ENCODE data around the gene ATXN3L. TPM values are rescaled to one million over a fixed set of nuclear protein-coding genes. Genes with fewer than 3 reads are reported as not detected.

Gene ATXN3L
- polyA plus RNA-seq: not detected

DNA sequence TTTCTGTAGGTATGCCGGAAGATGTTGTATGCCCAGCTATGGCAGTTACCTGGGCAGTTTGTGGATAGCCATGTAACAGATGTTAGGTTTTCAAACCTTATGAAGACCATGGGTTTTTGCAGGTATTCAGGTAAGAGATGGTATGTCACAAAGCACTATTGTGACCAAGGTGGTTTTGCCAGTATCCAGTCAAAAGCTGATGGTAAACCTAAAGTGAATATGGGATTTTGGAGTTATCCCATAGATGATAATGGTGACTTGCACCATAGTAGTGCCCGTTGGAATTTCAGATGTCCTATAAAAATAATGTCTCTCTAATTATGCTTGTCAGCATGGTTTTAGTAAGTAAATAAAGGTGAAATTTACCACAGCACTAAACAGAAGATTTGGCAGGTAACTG, at the start of gene ATXN3L:
ATXN3L (minus strand) TSS at position 101 of the 400 bp plus-strand sequence. CDS start 119 bp downstream, outside the sequence.
- 90 to 95% methylated on average over 2 of the region's 2 CpGs for WGBS, 2 donors
- Histone ChIP-seq H3K36me3 (ENCODE audit: control insufficient read depth in 2 of 2, insufficient read depth in 2 of 2, low read length in 1 of 2) (no peaks in the 10 kb centered on the region), H3K9me3 (ENCODE audit: control insufficient read depth in 2 of 2, insufficient read depth in 1 of 2, low read depth in 1 of 2, low read length in 1 of 2) (no peaks in the 10 kb centered on the region), H3K4me3 (ENCODE audit: low read depth in 1 of 2, low read length in 2 of 2) (no peak within 1 kb of the TSS), H3K27ac (ENCODE audit: low read depth in 2 of 2, low read length in 1 of 2) (no peak within 1 kb of the TSS), H3K27me3 (ENCODE audit: control insufficient read depth in 1 of 2, insufficient read depth in 2 of 2, low read length in 2 of 2) (peaks cover 0 to 3% of the 10 kb centered on the region in 2 donors), H3K4me1 (ENCODE audit: control insufficient read depth in 2 of 2, insufficient read depth in 2 of 2, low read length in 1 of 2) (no peaks in the 10 kb centered on the region)

DNA sequence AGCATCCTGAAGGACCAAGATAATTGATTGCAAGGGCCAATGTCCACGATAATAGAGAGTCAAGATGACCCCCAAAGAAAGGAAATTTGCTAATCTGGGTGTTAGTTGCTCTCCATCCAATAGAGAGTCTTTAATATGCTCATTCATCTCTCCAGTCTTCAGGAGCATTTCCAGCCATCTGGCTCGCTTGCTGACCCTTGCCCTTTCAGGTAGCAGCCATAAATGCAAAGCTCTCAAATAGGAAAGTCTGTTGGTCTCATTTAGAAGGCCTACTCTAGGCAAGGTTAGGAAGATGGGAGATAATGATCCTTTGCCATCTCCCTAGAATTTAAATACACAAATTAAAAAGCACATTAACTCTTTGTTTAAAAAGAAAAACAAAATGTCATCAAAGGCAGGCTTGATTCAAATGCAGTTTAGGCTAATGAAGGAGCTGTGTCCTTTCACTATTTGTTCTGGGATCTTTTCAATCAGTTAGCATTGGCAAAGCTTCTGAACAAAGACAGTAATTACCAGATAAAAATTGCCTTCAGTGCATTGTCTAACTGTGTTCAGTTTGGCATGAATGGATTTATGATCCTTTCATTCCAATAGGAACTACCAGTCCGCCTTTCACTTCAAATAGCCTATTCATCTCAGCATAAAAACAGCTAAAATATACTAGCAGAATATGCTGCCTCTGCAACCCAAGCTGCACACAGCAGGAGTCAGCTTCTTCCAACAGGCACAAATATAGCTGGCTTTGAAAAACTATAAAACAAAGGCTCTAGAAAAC, 49.6 kb upstream of the ATXN3L start:
- no peak overlapping the region for H3K27ac ChIP-seq (ENCODE audit: low read depth in 2 of 2, low read length in 1 of 2)
- H3K36me3 ChIP-seq (ENCODE audit: control insufficient read depth in 2 of 2, insufficient read depth in 2 of 2, low read length in 1 of 2): no peaks in the 10 kb centered on the region
- no peaks in the 10 kb centered on the region for H3K27me3 ChIP-seq (ENCODE audit: control insufficient read depth in 1 of 2, insufficient read depth in 2 of 2, low read length in 2 of 2)
- no peak overlapping the region for H3K4me3 ChIP-seq (ENCODE audit: low read depth in 1 of 2, low read length in 2 of 2)
- no peaks in the 10 kb centered on the region for H3K9me3 ChIP-seq (ENCODE audit: control insufficient read depth in 2 of 2, insufficient read depth in 1 of 2, low read depth in 1 of 2, low read length in 1 of 2)
- H3K4me1 ChIP-seq (ENCODE audit: control insufficient read depth in 2 of 2, insufficient read depth in 2 of 2, low read length in 1 of 2): no peaks in the 10 kb centered on the region
- 50 to 72% methylated on average over 3 of the region's 3 CpGs for WGBS, 2 donors

DNA sequence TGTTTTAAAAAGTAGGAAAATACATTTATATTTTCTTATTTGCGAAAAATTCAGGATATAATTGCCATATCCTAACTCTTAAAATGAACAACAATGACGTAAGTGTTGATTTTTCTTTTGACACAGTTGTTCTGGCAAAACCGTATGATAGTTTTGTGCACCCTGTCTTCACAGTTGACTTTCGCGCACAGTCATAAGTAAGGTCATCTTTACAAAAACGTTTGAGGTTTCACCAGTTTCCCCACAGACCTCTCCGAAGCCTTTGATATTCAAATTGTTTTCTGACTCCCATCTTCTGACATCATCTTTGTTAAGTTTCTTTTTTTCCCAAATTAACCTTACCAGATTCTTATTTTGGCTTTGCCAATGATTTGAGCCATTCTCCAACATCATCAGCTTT, 48.1 kb upstream of the ATXN3L start:
- Histone ChIP-seq H3K27me3 (ENCODE audit: control insufficient read depth in 1 of 2, insufficient read depth in 2 of 2, low read length in 2 of 2) (no peaks in the 10 kb centered on the region), H3K27ac (ENCODE audit: low read depth in 2 of 2, low read length in 1 of 2) (no peak overlapping the region), H3K4me3 (ENCODE audit: low read depth in 1 of 2, low read length in 2 of 2) (no peak overlapping the region), H3K4me1 (ENCODE audit: control insufficient read depth in 2 of 2, insufficient read depth in 2 of 2, low read length in 1 of 2) (no peaks in the 10 kb centered on the region), H3K9me3 (ENCODE audit: control insufficient read depth in 2 of 2, insufficient read depth in 1 of 2, low read depth in 1 of 2, low read length in 1 of 2) (no peaks in the 10 kb centered on the region), H3K36me3 (ENCODE audit: control insufficient read depth in 2 of 2, insufficient read depth in 2 of 2, low read length in 1 of 2) (no peaks in the 10 kb centered on the region)
- WGBS, 2 donors: 71 to 85% methylated on average over 7 of the region's 7 CpGs

DNA sequence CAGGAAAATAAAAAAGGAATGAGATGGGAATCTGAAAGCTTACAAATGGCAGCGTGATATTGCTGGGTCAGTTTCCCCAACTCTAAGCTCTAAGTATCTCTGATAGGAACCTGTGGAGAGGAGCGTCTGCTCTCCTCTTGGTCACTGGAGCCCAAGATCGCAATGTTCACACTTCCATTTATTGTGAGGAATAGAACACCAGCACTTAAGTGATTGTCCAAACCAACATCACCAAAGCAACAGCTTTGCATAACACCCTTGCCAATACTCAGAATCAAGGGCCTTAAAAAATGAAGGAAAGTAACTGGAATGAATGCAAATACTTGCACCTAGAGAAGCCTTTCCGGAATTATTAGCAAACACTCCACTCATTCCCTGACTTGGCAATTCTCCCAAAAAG, 46.8 kb upstream of the ATXN3L start:
- Histone ChIP-seq H3K4me3 (ENCODE audit: low read depth in 1 of 2, low read length in 2 of 2) (no peak overlapping the region), H3K36me3 (ENCODE audit: control insufficient read depth in 2 of 2, insufficient read depth in 2 of 2, low read length in 1 of 2) (no peaks in the 10 kb centered on the region), H3K9me3 (ENCODE audit: control insufficient read depth in 2 of 2, insufficient read depth in 1 of 2, low read depth in 1 of 2, low read length in 1 of 2) (no peaks in the 10 kb centered on the region), H3K4me1 (ENCODE audit: control insufficient read depth in 2 of 2, insufficient read depth in 2 of 2, low read length in 1 of 2) (no peaks in the 10 kb centered on the region), H3K27ac (ENCODE audit: low read depth in 2 of 2, low read length in 1 of 2) (no peak overlapping the region), H3K27me3 (ENCODE audit: control insufficient read depth in 1 of 2, insufficient read depth in 2 of 2, low read length in 2 of 2) (no peaks in the 10 kb centered on the region)
- 82 to 98% methylated on average over 4 of the region's 4 CpGs for WGBS, 2 donors

DNA sequence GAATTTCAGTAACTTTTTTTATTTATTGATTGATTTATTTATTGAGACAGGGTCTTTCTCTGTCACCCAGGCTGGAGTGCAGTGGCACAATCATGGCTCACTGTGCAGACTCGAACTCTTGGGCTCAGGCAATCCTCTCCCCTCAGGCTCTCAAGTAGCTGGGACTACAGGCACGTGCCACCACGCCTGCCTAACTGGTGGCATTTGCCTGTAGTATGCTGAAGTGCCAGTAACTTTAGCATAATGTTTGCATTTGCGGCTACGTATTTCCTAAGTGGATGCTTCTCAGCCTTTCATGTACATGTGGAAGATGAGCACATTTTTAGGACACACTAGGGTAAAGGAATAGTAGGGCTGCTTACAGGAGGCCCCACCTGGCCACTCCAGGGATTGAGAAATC, 45.3 kb upstream of the ATXN3L start:
- H3K9me3 ChIP-seq (ENCODE audit: control insufficient read depth in 2 of 2, insufficient read depth in 1 of 2, low read depth in 1 of 2, low read length in 1 of 2): no peaks in the 10 kb centered on the region
- no peak overlapping the region for H3K27ac ChIP-seq (ENCODE audit: low read depth in 2 of 2, low read length in 1 of 2)
- WGBS, 2 donors: 80 to 92% methylated on average over 5 of the region's 5 CpGs
- no peaks in the 10 kb centered on the region for H3K36me3 ChIP-seq (ENCODE audit: control insufficient read depth in 2 of 2, insufficient read depth in 2 of 2, low read length in 1 of 2)
- H3K27me3 ChIP-seq (ENCODE audit: control insufficient read depth in 1 of 2, insufficient read depth in 2 of 2, low read length in 2 of 2): no peaks in the 10 kb centered on the region
- no peaks in the 10 kb centered on the region for H3K4me1 ChIP-seq (ENCODE audit: control insufficient read depth in 2 of 2, insufficient read depth in 2 of 2, low read length in 1 of 2)
- H3K4me3 ChIP-seq (ENCODE audit: low read depth in 1 of 2, low read length in 2 of 2): no peak overlapping the region

DNA sequence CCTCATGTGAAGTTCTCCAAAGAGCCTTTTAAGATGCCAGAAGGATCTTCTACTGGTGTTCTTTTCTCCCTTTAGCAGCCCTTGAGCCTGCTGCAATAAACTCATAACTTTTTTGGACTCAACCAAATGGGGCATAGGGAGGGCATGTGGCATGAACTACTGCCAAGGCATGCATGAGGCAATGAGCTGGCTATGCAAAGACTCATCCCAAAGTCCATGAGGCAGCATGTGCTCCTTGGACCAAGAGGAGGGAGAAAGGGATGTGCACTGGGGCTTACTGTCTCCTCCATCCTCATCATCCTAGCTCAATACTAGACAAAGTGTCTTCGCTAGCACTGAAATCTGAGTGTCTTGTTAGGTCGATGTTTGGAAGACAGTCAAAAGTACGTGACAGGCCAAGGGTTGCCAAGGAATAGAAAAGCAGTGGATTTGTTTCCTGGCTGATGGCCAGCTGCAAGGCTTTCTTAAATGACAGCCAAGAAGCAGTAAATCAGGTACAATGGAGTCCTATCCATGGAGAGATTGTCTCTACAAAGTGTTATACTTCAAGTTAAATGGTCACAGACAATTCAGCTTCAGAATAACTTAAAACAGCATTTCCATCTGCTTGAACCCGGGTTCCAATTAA, 44.5 kb upstream of the ATXN3L start:
- Histone ChIP-seq H3K9me3 (ENCODE audit: control insufficient read depth in 2 of 2, insufficient read depth in 1 of 2, low read depth in 1 of 2, low read length in 1 of 2) (no peaks in the 10 kb centered on the region), H3K4me3 (ENCODE audit: low read depth in 1 of 2, low read length in 2 of 2) (no peak overlapping the region), H3K36me3 (ENCODE audit: control insufficient read depth in 2 of 2, insufficient read depth in 2 of 2, low read length in 1 of 2) (no peaks in the 10 kb centered on the region), H3K27me3 (ENCODE audit: control insufficient read depth in 1 of 2, insufficient read depth in 2 of 2, low read length in 2 of 2) (no peaks in the 10 kb centered on the region), H3K27ac (ENCODE audit: low read depth in 2 of 2, low read length in 1 of 2) (no peak overlapping the region), H3K4me1 (ENCODE audit: control insufficient read depth in 2 of 2, insufficient read depth in 2 of 2, low read length in 1 of 2) (no peaks in the 10 kb centered on the region)
- WGBS, 2 donors: 43 to 57% methylated on average over 4 of the region's 4 CpGs

DNA sequence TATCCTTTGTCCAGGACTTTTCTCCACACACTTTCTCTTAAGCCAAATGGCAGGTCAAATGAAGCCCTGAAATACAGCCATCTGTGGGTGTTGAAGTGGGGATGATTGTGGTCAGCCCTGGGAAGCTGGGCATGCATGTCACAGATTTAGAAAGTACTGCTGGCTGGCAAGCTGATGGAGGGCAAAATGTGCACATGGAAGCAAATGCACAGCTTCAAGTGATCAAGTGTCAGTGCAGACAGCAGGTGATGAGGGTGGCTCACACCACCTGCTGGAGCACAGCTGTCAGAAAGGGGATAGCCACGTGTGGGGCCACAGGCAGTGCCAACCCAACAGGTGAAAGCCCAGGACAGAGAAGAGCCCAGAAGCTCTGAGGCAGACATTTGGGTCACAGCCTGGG, 40.3 kb upstream of the ATXN3L start:
- no peaks in the 10 kb centered on the region for H3K36me3 ChIP-seq (ENCODE audit: control insufficient read depth in 2 of 2, insufficient read depth in 2 of 2, low read length in 1 of 2)
- peaks cover 0 to 2% of the 10 kb centered on the region in 2 donors for H3K27me3 ChIP-seq (ENCODE audit: control insufficient read depth in 1 of 2, insufficient read depth in 2 of 2, low read length in 2 of 2)
- H3K27ac ChIP-seq (ENCODE audit: low read depth in 2 of 2, low read length in 1 of 2): no peak overlapping the region
- H3K4me1 ChIP-seq (ENCODE audit: control insufficient read depth in 2 of 2, insufficient read depth in 2 of 2, low read length in 1 of 2): no peaks in the 10 kb centered on the region
- no peak overlapping the region for H3K4me3 ChIP-seq (ENCODE audit: low read depth in 1 of 2, low read length in 2 of 2)
- no peaks in the 10 kb centered on the region for H3K9me3 ChIP-seq (ENCODE audit: control insufficient read depth in 2 of 2, insufficient read depth in 1 of 2, low read depth in 1 of 2, low read length in 1 of 2)
- WGBS, 2 donors: 31 to 55% methylated on average over 1 of the region's 1 CpG

DNA sequence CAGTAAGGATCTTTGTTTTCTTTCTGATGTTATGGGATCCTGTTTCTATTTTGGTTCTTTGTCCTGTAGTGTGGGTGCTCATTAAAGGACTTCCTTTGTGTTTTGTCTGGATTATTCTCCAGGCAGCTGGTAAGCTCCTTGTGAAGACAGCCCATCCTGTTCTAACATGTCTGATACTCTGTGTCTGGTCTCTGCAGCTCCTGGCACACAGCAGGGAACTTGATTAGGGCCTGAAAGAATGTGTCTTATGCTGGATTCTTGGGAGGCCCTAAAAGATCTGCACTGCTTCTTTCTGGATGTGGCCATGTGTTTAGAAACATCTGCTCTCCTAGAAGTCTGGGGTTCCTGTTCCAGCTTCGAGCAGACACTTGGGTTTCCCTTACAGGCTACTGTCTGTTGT, 38.1 kb upstream of the ATXN3L start:
- Histone ChIP-seq H3K27me3 (ENCODE audit: control insufficient read depth in 1 of 2, insufficient read depth in 2 of 2, low read length in 2 of 2) (peaks cover 0 to 2% of the 10 kb centered on the region in 2 donors), H3K9me3 (ENCODE audit: control insufficient read depth in 2 of 2, insufficient read depth in 1 of 2, low read depth in 1 of 2, low read length in 1 of 2) (no peaks in the 10 kb centered on the region), H3K27ac (ENCODE audit: low read depth in 2 of 2, low read length in 1 of 2) (no peak overlapping the region), H3K36me3 (ENCODE audit: control insufficient read depth in 2 of 2, insufficient read depth in 2 of 2, low read length in 1 of 2) (no peaks in the 10 kb centered on the region), H3K4me1 (ENCODE audit: control insufficient read depth in 2 of 2, insufficient read depth in 2 of 2, low read length in 1 of 2) (no peaks in the 10 kb centered on the region), H3K4me3 (ENCODE audit: low read depth in 1 of 2, low read length in 2 of 2) (no peak overlapping the region)
- 21 to 52% methylated on average over 1 of the region's 1 CpG for WGBS, 2 donors

DNA sequence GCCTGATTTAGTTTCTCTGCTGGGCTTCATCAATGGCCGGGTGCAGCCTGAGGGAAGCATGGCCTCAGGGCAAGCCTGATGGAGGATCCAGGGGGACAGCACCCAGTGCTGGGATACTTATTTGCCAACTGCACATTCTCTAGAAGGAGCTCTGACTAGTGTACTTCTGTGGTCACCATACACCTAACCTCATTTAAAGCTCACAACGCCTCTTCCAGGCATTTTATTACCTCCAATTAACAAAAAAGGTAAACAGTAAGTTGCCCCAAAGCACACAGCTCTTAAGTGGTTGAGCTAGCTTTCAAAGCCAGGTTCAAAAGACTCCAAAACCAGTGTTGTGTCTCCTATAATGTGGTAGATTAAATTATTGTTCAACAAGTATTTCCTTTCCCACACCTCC, 26.8 kb upstream of the ATXN3L start:
- no peak overlapping the region for H3K27ac ChIP-seq (ENCODE audit: low read depth in 2 of 2, low read length in 1 of 2)
- WGBS, 2 donors: 91 to 94% methylated on average over 2 of the region's 2 CpGs
- H3K27me3 ChIP-seq (ENCODE audit: control insufficient read depth in 1 of 2, insufficient read depth in 2 of 2, low read length in 2 of 2): no peaks in the 10 kb centered on the region
- H3K36me3 ChIP-seq (ENCODE audit: control insufficient read depth in 2 of 2, insufficient read depth in 2 of 2, low read length in 1 of 2): no peaks in the 10 kb centered on the region
- H3K9me3 ChIP-seq (ENCODE audit: control insufficient read depth in 2 of 2, insufficient read depth in 1 of 2, low read depth in 1 of 2, low read length in 1 of 2): peaks cover 0 to 3% of the 10 kb centered on the region in 2 donors
- H3K4me3 ChIP-seq (ENCODE audit: low read depth in 1 of 2, low read length in 2 of 2): no peak overlapping the region
- H3K4me1 ChIP-seq (ENCODE audit: control insufficient read depth in 2 of 2, insufficient read depth in 2 of 2, low read length in 1 of 2): no peaks in the 10 kb centered on the region

DNA sequence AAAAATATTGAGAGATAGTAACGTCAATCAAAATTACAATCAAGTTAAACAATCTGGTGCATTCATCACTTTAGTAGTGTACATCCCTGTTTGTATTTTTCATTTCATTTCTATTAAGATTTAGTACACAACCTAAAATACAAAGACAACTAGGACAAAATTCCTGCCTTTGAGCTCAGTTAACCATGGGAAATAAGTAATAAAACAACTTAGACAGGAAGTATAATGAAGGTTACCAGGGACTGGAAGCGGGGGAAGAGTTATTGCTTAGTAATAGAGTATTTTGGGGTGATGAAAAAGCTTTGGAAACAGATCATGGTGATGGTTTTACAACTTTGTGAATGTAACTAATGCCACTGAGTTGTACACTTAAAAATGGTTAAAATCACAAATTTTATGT, 25.6 kb upstream of the ATXN3L start:
- WGBS, 2 donors: 93 to 94% methylated on average over 2 of the region's 2 CpGs
- H3K4me3 ChIP-seq (ENCODE audit: low read depth in 1 of 2, low read length in 2 of 2): no peak overlapping the region
- H3K36me3 ChIP-seq (ENCODE audit: control insufficient read depth in 2 of 2, insufficient read depth in 2 of 2, low read length in 1 of 2): no peaks in the 10 kb centered on the region
- H3K4me1 ChIP-seq (ENCODE audit: control insufficient read depth in 2 of 2, insufficient read depth in 2 of 2, low read length in 1 of 2): no peaks in the 10 kb centered on the region
- peaks cover 0 to 3% of the 10 kb centered on the region in 2 donors for H3K9me3 ChIP-seq (ENCODE audit: control insufficient read depth in 2 of 2, insufficient read depth in 1 of 2, low read depth in 1 of 2, low read length in 1 of 2)
- H3K27me3 ChIP-seq (ENCODE audit: control insufficient read depth in 1 of 2, insufficient read depth in 2 of 2, low read length in 2 of 2): no peaks in the 10 kb centered on the region
- H3K27ac ChIP-seq (ENCODE audit: low read depth in 2 of 2, low read length in 1 of 2): no peak overlapping the region
